GM23338 (cell line): ENCODE measurements around the gene HMGN1. TPM values are rescaled to one million over a fixed set of nuclear protein-coding genes. Genes with fewer than 3 reads are reported as not detected.

Experiments
- ATAC-seq: fragments of 200-7000 bp; cut with Tn5 transposase; 3 replicates; pipeline ENCODE4 v1.9.1; 2020
- DNase-seq: peaks from one replicate; pipeline ENCODE4 v3.0.0-alpha.2; 2015; ENCODE audit warnings: low spot score
- H2AFZ ChIP-seq: fragments of 200-600 bp; sonication (generic); 2 replicates; pipeline ENCODE4 v1.8.0; 2016; ENCODE audit warnings: antibody characterized with exemption, mild to moderate bottlenecking, moderate library complexity
- H3F3A ChIP-seq: fragments of 200-600 bp; sonication (generic); replicated peaks from 2 replicates; pipeline ENCODE4 v1.8.0; 2017; ENCODE audit warnings: antibody characterized with exemption, mixed run types, low read depth
- H3K27ac ChIP-seq: fragments of 200-600 bp; sonication (generic); 2 replicates; pipeline ENCODE4 v1.6.1; 2016; ENCODE audit warnings: low read depth
- H3K27me3 ChIP-seq: fragments of 200-600 bp; sonication (generic); 2 replicates; pipeline ENCODE4 v1.8.0; 2016; ENCODE audit warnings: mild to moderate bottlenecking, mixed run types, moderate library complexity; ENCODE audit not compliant: insufficient read depth
- H3K36me3 ChIP-seq: fragments of 200-600 bp; sonication (generic); 2 replicates; pipeline ENCODE4 v1.8.0; 2016; ENCODE audit warnings: mild to moderate bottlenecking; ENCODE audit not compliant: insufficient read depth
- H3K4me1 ChIP-seq: fragments of 200-600 bp; sonication (generic); 2 replicates; pipeline ENCODE4 v1.8.0; 2016; ENCODE audit warnings: mild to moderate bottlenecking, moderate library complexity; ENCODE audit not compliant: insufficient read depth
- H3K4me2 ChIP-seq: fragments of 200-600 bp; sonication (generic); 2 replicates; pipeline ENCODE4 v1.7.1; 2017; ENCODE audit warnings: mixed run types
- H3K4me3 ChIP-seq: fragments of 200-600 bp; sonication (generic); 2 replicates; pipeline ENCODE4 v1.6.1; 2016; ENCODE audit warnings: mixed run types
- H3K79me2 ChIP-seq: fragments of 200-600 bp; sonication (generic); replicated peaks from 2 replicates; pipeline ENCODE4 v1.8.0; 2017; ENCODE audit warnings: mild to moderate bottlenecking; ENCODE audit not compliant: insufficient read depth
- H3K9me2 ChIP-seq: fragments of 200-600 bp; sonication (generic); 2 replicates; pipeline ENCODE4 v1.8.0; 2017; ENCODE audit not compliant: insufficient read depth
- H4K20me1 ChIP-seq: fragments of 200-600 bp; sonication (generic); replicated peaks from 2 replicates; pipeline ENCODE4 v1.8.0; 2017; ENCODE audit warnings: mild to moderate bottlenecking; ENCODE audit not compliant: insufficient read depth
- H3K27ac Mint-ChIP-seq: 2 replicates; pipeline ENCODE4 v1.8.0; 2020; ENCODE audit warnings: inconsistent platforms, mild to moderate bottlenecking, moderate library complexity, mixed read lengths
- H3K27me3 Mint-ChIP-seq: 3 replicates; pipeline ENCODE4 v1.8.0; 2022; ENCODE audit warnings: low read depth, mild to moderate bottlenecking, moderate library complexity, mixed read lengths, inconsistent platforms; ENCODE audit not compliant: insufficient read depth, poor library complexity
- H3K36me3 Mint-ChIP-seq: 3 replicates; pipeline ENCODE4 v1.8.0; 2021; ENCODE audit warnings: low read depth, mild to moderate bottlenecking, inconsistent platforms, moderate library complexity, mixed read lengths
- H3K4me1 Mint-ChIP-seq: 3 replicates; pipeline ENCODE4 v1.8.0; 2020; ENCODE audit warnings: mild to moderate bottlenecking, inconsistent platforms, mixed read lengths
- H3K4me3 Mint-ChIP-seq: 3 replicates; pipeline ENCODE4 v1.8.0; 2021; ENCODE audit warnings: moderate library complexity, mild to moderate bottlenecking, inconsistent platforms, mixed read lengths
- H3K9me3 Mint-ChIP-seq: 3 replicates; pipeline ENCODE4 v1.8.0; 2020; ENCODE audit warnings: moderate library complexity, mild to moderate bottlenecking, inconsistent platforms, mixed read lengths
- CREB1 ChIP-seq: fragments of 250-450 bp; sonication (Bioruptor Pico); IDR thresholded peaks from 2 replicates; pipeline ENCODE4 v1.5.0; 2020; ENCODE audit warnings: low read depth, mild to moderate bottlenecking, moderate library complexity
- CTCF ChIP-seq, 2 experiments: fragments of 200-600 bp in 1 of 2; sonication (generic) in 1 of 2; conservative IDR thresholded peaks; 2 replicates each; pipeline versions ENCODE4 v1.5.1 to v1.6.1; 2016 to 2017; ENCODE audit warnings: antibody characterized with exemption in 2 of 2, low read depth in 2 of 2, mild to moderate bottlenecking in 2 of 2, moderate library complexity in 1 of 2
- ETS1 ChIP-seq: IDR thresholded peaks from 2 replicates; pipeline ENCODE4 v1.6.1; 2016; ENCODE audit warnings: antibody characterized with exemption
- EZH2 ChIP-seq: fragments of 200-600 bp; sonication (generic); IDR thresholded peaks from one replicate; pipeline ENCODE4 v1.8.0; 2017; ENCODE audit warnings: antibody characterized with exemption, mild to moderate bottlenecking, low read depth; ENCODE audit not compliant: unreplicated experiment
- EZH2phosphoT487 ChIP-seq: fragments of 200-600 bp; sonication (generic); IDR thresholded peaks from one replicate; pipeline ENCODE4 v1.8.1; 2018; ENCODE audit warnings: antibody characterized with exemption; ENCODE audit not compliant: unreplicated experiment
- JUNB ChIP-seq: IDR thresholded peaks from one replicate; pipeline ENCODE4 v1.6.1; 2016; ENCODE audit warnings: antibody characterized with exemption; ENCODE audit not compliant: unreplicated experiment
- NANOG ChIP-seq: IDR thresholded peaks from 2 replicates; pipeline ENCODE4 v1.6.1; 2016; ENCODE audit warnings: antibody characterized with exemption, borderline replicate concordance
- POLR2AphosphoS5 ChIP-seq: IDR thresholded peaks from 2 replicates; pipeline ENCODE4 v1.6.1; 2016; ENCODE audit warnings: antibody characterized with exemption, low read depth
- REST ChIP-seq: IDR thresholded peaks from one replicate; pipeline ENCODE4 v1.6.1; 2018; ENCODE audit warnings: antibody characterized with exemption; ENCODE audit not compliant: unreplicated experiment
- STAT1 ChIP-seq: IDR thresholded peaks from one replicate; pipeline ENCODE4 v1.6.1; 2016; ENCODE audit warnings: antibody characterized with exemption; ENCODE audit not compliant: unreplicated experiment
- ZNF114 ChIP-seq: fragments of 250-450 bp; sonication (Bioruptor Pico); IDR thresholded peaks from 2 replicates; pipeline ENCODE4 v1.5.0; 2020; ENCODE audit warnings: mild to moderate bottlenecking, moderate library complexity
- ZNF331 ChIP-seq: fragments of 250-450 bp; sonication (Bioruptor Pico); IDR thresholded peaks from 2 replicates; pipeline ENCODE4 v1.5.0; 2020; ENCODE audit warnings: low read depth, mild to moderate bottlenecking, moderate library complexity
- ZNF462 ChIP-seq: fragments of 250-450 bp; sonication (Bioruptor Pico); IDR thresholded peaks from 2 replicates; pipeline ENCODE4 v1.5.0; 2020; ENCODE audit warnings: mild to moderate bottlenecking, moderate library complexity
- polyA plus RNA-seq: library from polyadenylated mRNA; unstranded; fragments of >200 nt; fragmentation: Nextera tagmentation; extraction: Ambion mirVana; gene quantifications from 2 replicates; pipeline ENCODE4 v1.2.1, GENCODE V29; 2016
- total RNA-seq: library from RNA; depleted of rRNA; stranded (reverse); fragments of >200 nt; shearing (Covaris generic); gene quantifications from 2 replicates; pipeline ENCODE4 v1.2.3, GENCODE V29; 2014

Gene HMGN1
- total and polyA plus RNA-seq, 2 experiments from 2014 or later = 403 to 889 TPM

- Histone ChIP-seq H3K27ac (peak overlapping the region; percentile 98), H3F3A (peaks cover 14% of the 10 kb centered on the region), H2AFZ (peak overlapping the region; percentile 72; the same call in 1 of the 2 replicates), H3K79me2 (peaks cover 30% of the 10 kb centered on the region), H3K4me3 (peak overlapping the region; percentile 80), H3K4me2 (peak overlapping the region; percentile 79), H3K4me1 (peaks cover 32% of the 10 kb centered on the region), H3K27me3 (no peaks in the 10 kb centered on the region), H3K36me3 (peaks cover 15% of the 10 kb centered on the region; the same call in 1 of the 2 replicates), H3K9me2 (no peaks in the 10 kb centered on the region), H4K20me1 (peaks cover 16% of the 10 kb centered on the region)
- peaks cover 34% of the 10 kb centered on the region for H3K4me1 Mint-ChIP-seq
- no peak for ATAC-seq
- peaks cover 11% of the 10 kb centered on the region for H3K27me3 Mint-ChIP-seq
- TF ChIP-seq EZH2phosphoT487 (no peak), EZH2 (no peak), STAT1 (no peak), CTCF (conservative IDR thresholded peaks at IDR 0.05; ENCODE audit: low read depth in 2 of 2) (no peak), NANOG (no peak), ZNF114 (CRISPR knock-in tag) (no peak), JUNB (no peak), ZNF331 (CRISPR knock-in tag) (no peak), POLR2AphosphoS5 (no peak), ZNF462 (CRISPR knock-in tag) (no peak), ETS1 (no peak), CREB1 (CRISPR knock-in tag) (no peak), REST (no peak)
- no peak for DNase-seq
- no peaks in the 10 kb centered on the region for H3K9me3 Mint-ChIP-seq
- H3K36me3 Mint-ChIP-seq = peaks cover 30% of the 10 kb centered on the region
- peak overlapping the region; percentile 93 for H3K4me3 Mint-ChIP-seq
- H3K27ac Mint-ChIP-seq = peak overlapping the region; percentile 96
Measured at GRCh38 chr21:39350094-39351005, 1.5 kb upstream of the HMGN1 start.
